Measurements from ENCODE around the gene TAAR9. TPM values are rescaled to one million over a fixed set of nuclear protein-coding genes. Genes with fewer than 3 reads are reported as not detected.
A peak's percentile ranks its signal among the peaks of the same experiment; 100 is the strongest.

TAAR9 gene
- total and polyA plus RNA-seq, 2 experiments from 2014 or later = not detected

DNA sequence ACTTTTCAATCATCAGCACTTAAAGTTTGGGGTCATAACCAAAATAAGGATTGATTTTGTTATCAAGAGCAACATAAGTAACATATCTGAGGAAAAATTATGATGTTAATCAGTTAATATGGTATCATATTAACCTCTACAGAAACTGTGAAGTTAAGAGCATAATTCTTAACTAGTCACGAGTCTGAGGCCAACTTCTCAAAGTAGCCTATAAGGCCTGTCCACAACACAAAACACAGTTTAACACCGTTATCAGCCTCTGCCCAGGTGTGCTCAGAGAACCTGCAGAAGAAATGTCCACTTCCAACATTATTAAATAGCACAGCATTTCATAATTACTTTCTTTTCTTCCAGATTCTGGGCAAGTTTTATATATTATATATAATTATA is 26.3 kb upstream of the TAAR9 start:
- 35 to 37% methylated on average over 2 of the region's 2 CpGs for WGBS, 2 experiments (ENCODE audit: low coverage in 1 of 2, low lambda C conversion rate in 2 of 2, missing lambda C conversion rate in 2 of 2)
- no peak for TF ChIP-seq EZH2 (IDR thresholded peaks at IDR 0.05; ENCODE audit: insufficient read depth, poor library complexity, severe bottlenecking)
- no peak for TF ChIP-seq EZH2phosphoT487 (IDR thresholded peaks at IDR 0.05; ENCODE audit: insufficient read depth, low read depth)
- no peak overlapping the region; the same call in 1 of the 2 replicates for H3K27ac ChIP-seq

DNA sequence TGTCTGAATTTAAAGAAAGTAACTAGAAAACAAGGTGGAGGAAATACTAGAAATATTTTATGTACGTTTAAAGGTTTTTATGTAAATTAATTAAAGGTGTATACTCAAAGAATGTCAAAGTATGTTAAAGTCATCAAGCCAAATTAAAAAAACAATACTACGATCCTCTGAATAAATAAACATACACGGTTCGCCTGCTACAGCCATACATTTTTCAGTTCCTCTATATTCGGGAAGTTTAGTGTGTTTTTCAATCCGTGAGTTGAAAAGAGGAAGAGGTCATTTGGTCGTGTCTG is 25.8 kb upstream of the TAAR9 start:
- no peak for TF ChIP-seq EZH2 (IDR thresholded peaks at IDR 0.05; ENCODE audit: insufficient read depth, poor library complexity, severe bottlenecking)
- no peaks in the 10 kb centered on the region for H3K9me3 ChIP-seq (ENCODE audit: low read depth)
- H2AFZ ChIP-seq = peak overlapping the region; percentile 94
- H3K9ac ChIP-seq = peak overlapping the region; percentile 87
- peaks cover 55% of the 10 kb centered on the region for H3K79me2 ChIP-seq (ENCODE audit: insufficient read depth)
- H3F3A ChIP-seq (ENCODE audit: insufficient read depth) = peaks cover 16% of the 10 kb centered on the region
- no peak for DNase-seq
- H3K27me3 ChIP-seq (replicated peaks; ENCODE audit: insufficient read depth) = no peaks in the 10 kb centered on the region
- H3K4me3 ChIP-seq = peak overlapping the region; percentile 93
- peak overlapping the region; percentile 72 for H3K27ac ChIP-seq
- 1% methylated on average over 7 of the region's 7 CpGs for WGBS, 2 experiments (ENCODE audit: low coverage in 1 of 2, low lambda C conversion rate in 2 of 2, missing lambda C conversion rate in 2 of 2)
- H3K36me3 ChIP-seq (ENCODE audit: low read depth) = 0 out of 2 replicates have a peak, but pooled peaks cover 5% of the 10 kb centered on the region
- peak overlapping the region; percentile 96 for H3K4me2 ChIP-seq (ENCODE audit: unreplicated experiment)
- in situ Hi-C loops (cut with MboI) = no loop called here
- H4K20me1 ChIP-seq (ENCODE audit: insufficient read depth) = peaks cover 3% of the 10 kb centered on the region
- H3K4me1 ChIP-seq (ENCODE audit: insufficient read depth) = peaks cover 33% of the 10 kb centered on the region
- no peaks in the 10 kb centered on the region for H3K9me2 ChIP-seq (ENCODE audit: insufficient read depth)

More for the DNA sequence above, 26.3 kb upstream of the TAAR9 start:
- no peaks in the 10 kb centered on the region for H3K9me2 ChIP-seq (ENCODE audit: insufficient read depth)
- H3F3A ChIP-seq (ENCODE audit: insufficient read depth) = peaks cover 16% of the 10 kb centered on the region
- peaks cover 4% of the 10 kb centered on the region for H4K20me1 ChIP-seq (ENCODE audit: insufficient read depth)
- peak overlapping the region; percentile 96 for H3K4me2 ChIP-seq (ENCODE audit: unreplicated experiment)
- peak overlapping the region; percentile 87 for H3K9ac ChIP-seq
- H3K79me2 ChIP-seq (ENCODE audit: insufficient read depth) = peaks cover 60% of the 10 kb centered on the region
- H2AFZ ChIP-seq = no peak overlapping the region; the same call in 1 of the 2 replicates
- DNase-seq = no peak
- in situ Hi-C loops (cut with MboI) = no loop called here
- no peaks in the 10 kb centered on the region for H3K9me3 ChIP-seq (ENCODE audit: low read depth)
- 0 out of 2 replicates have a peak, but pooled peaks cover 7% of the 10 kb centered on the region for H3K36me3 ChIP-seq (ENCODE audit: low read depth)
- peaks cover 33% of the 10 kb centered on the region for H3K4me1 ChIP-seq (ENCODE audit: insufficient read depth)
- no peaks in the 10 kb centered on the region for H3K27me3 ChIP-seq (replicated peaks; ENCODE audit: insufficient read depth)
- peak overlapping the region; percentile 93 for H3K4me3 ChIP-seq

GRCh38 chr6:132512638-132513632 is 25.1 kb upstream of the TAAR9 start, which contains the start of gene STX7:
TSS of gene STX7 (minus strand) at chr6:132513116. CDS start at chr6:132503530, 9,586 bp downstream.
- Histone ChIP-seq H3K79me2 (ENCODE audit: insufficient read depth) (peaks cover 49% of the 10 kb centered on the region), H2AFZ (peak within 1 kb of the TSS; percentile 94), H3K9ac (peak within 1 kb of the TSS; percentile 87), H3K27ac (peak within 1 kb of the TSS; percentile 72), H3K4me1 (ENCODE audit: insufficient read depth) (peaks cover 33% of the 10 kb centered on the region), H3K9me3 (ENCODE audit: low read depth) (no peaks in the 10 kb centered on the region), H3K4me2 (ENCODE audit: unreplicated experiment) (peak within 1 kb of the TSS; percentile 96), H3K27me3 (replicated peaks; ENCODE audit: insufficient read depth) (no peaks in the 10 kb centered on the region), H3K4me3 (peak within 1 kb of the TSS; percentile 93), H3F3A (ENCODE audit: insufficient read depth) (peaks cover 16% of the 10 kb centered on the region), H3K36me3 (ENCODE audit: low read depth) (no peaks in the 10 kb centered on the region), H3K9me2 (ENCODE audit: insufficient read depth) (no peaks in the 10 kb centered on the region), H4K20me1 (ENCODE audit: insufficient read depth) (peaks cover 3% of the 10 kb centered on the region)
- WGBS, 2 experiments (ENCODE audit: low coverage in 1 of 2, low lambda C conversion rate in 2 of 2, missing lambda C conversion rate in 2 of 2) = 1 to 2% methylated on average over 50 to 55 of the region's 67 CpGs
- in situ Hi-C loops (cut with MboI) = no loop called here
- peak; percentile 96 for DNase-seq
- TF ChIP-seq EZH2phosphoT487 (IDR thresholded peaks at IDR 0.05; ENCODE audit: insufficient read depth, low read depth) (no peak), EZH2 (IDR thresholded peaks at IDR 0.05; ENCODE audit: insufficient read depth, poor library complexity, severe bottlenecking) (no peak)

DNA sequence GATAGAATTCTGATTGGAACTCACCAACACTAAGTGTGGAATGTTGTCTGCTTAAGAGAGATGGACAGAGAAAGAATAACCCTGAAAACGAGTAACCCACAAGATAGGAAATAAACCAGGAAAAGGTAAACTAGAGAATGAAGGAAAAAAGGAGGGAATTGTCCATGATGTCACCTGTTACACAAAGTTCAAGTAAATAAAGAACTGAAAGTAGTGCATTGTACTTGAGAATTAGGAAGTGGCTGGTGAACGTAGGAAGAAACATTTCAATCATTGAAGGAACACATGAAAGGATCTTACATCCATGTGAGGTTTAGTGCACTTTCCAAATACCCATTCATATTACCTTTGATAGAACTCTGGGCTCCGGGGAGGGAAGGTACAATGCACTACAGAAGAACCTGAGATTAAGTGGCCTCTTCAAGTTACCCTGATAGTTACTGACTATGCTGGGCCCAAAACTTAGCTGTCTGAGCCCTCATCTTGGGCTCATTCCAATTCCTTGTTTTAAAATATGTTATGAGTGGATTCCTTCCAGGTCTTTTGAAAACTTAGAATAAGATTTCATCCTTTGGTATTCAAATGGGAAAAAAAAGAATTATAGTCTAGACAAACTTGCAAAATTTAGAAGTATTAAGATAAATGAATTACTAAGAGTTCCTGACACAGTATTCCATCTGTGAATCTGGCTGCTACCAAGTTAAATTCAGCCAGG is 24.1 kb upstream of the TAAR9 start:
- TF ChIP-seq EZH2 (IDR thresholded peaks at IDR 0.05; ENCODE audit: insufficient read depth, poor library complexity, severe bottlenecking) (no peak), EZH2phosphoT487 (IDR thresholded peaks at IDR 0.05; ENCODE audit: insufficient read depth, low read depth) (no peak)
- no peak for DNase-seq
- WGBS, 2 experiments (ENCODE audit: low coverage in 1 of 2, low lambda C conversion rate in 2 of 2, missing lambda C conversion rate in 2 of 2) = 61 to 78% methylated on average over 3 of the region's 3 CpGs
- Histone ChIP-seq H3K9me3 (ENCODE audit: low read depth) (no peaks in the 10 kb centered on the region), H4K20me1 (ENCODE audit: insufficient read depth) (peaks cover 3% of the 10 kb centered on the region), H3K36me3 (ENCODE audit: low read depth) (no peaks in the 10 kb centered on the region), H3K9ac (peak overlapping the region; percentile 87), H3K4me2 (ENCODE audit: unreplicated experiment) (peak overlapping the region; percentile 96), H3K27me3 (replicated peaks; ENCODE audit: insufficient read depth) (no peaks in the 10 kb centered on the region), H3K4me3 (peak overlapping the region; percentile 93), H3K27ac (peak overlapping the region; percentile 72), H3K9me2 (ENCODE audit: insufficient read depth) (no peaks in the 10 kb centered on the region), H3K79me2 (ENCODE audit: insufficient read depth) (peaks cover 38% of the 10 kb centered on the region), H2AFZ (peak overlapping the region; percentile 94), H3F3A (ENCODE audit: insufficient read depth) (peaks cover 16% of the 10 kb centered on the region), H3K4me1 (ENCODE audit: insufficient read depth) (peaks cover 33% of the 10 kb centered on the region)
- in situ Hi-C loops (cut with MboI) = no loop called here
